ENCODE measurements around the gene PACSIN3. TPM values are rescaled to one million over a fixed set of nuclear protein-coding genes. Genes with fewer than 3 reads are reported as not detected.

The PACSIN3 gene
- polyA plus RNA-seq, 1 experiment, result 15.3 TPM

GRCh38 chr11:47161890-47162289 is 24.3 kb downstream of the PACSIN3 start:
- Histone ChIP-seq H3K27me3 (ENCODE audit: control insufficient read depth, insufficient read depth, low read length) (no peaks in the 10 kb centered on the region), H3K9me3 (ENCODE audit: control insufficient read depth, insufficient read depth, low read length) (no peaks in the 10 kb centered on the region), H3K27ac (ENCODE audit: low read depth, low read length) (peak overlapping the region; percentile 57), H3K4me3 (ENCODE audit: low read depth, low read length) (no peak overlapping the region)
- POLR2A ChIA-PET, result interaction anchor here (1.5 kb wide), 1 partner anchor 11 kb away, joined by 5 read pairs; no protein-coding TSS in a partner anchor
- no peak for DNase-seq (ENCODE audit: low read depth, low spot score)
- CTCF ChIA-PET, result interaction anchor here (0.5 to 2.1 kb wide), 9 partner anchors 9 to 292 kb away, joined by 3 to 16 read pairs (median 7); no protein-coding TSS in a partner anchor
- no peak for TF ChIP-seq CTCF (IDR thresholded peaks at IDR 0.05; ENCODE audit: low read depth, low read length)

GRCh38 chr11:47161134-47161854 is 24.9 kb downstream of the PACSIN3 start:
- ChIA-PET POLR2A (interaction anchor here (0.6 kb wide), 1 partner anchor 241 kb away, joined by 3 read pairs; no protein-coding TSS in a partner anchor), CTCF (interaction anchor here (0.6 to 2.1 kb wide), 10 partner anchors 9 to 404 kb away, joined by 3 to 16 read pairs (median 4); no protein-coding TSS in a partner anchor)
- H3K9me3 ChIP-seq (ENCODE audit: control insufficient read depth, insufficient read depth, low read length), result no peaks in the 10 kb centered on the region
- no peak overlapping the region for H3K4me3 ChIP-seq (ENCODE audit: low read depth, low read length)
- DNase-seq (ENCODE audit: low read depth, low spot score), result no peak
- no peaks in the 10 kb centered on the region for H3K27me3 ChIP-seq (ENCODE audit: control insufficient read depth, insufficient read depth, low read length)
- TF ChIP-seq CTCF (IDR thresholded peaks at IDR 0.05; ENCODE audit: low read depth, low read length), result peak; percentile 89
- no peak overlapping the region for H3K27ac ChIP-seq (ENCODE audit: low read depth, low read length)

GRCh38 chr11:47160753-47161133 is 25.5 kb downstream of the PACSIN3 start:
- DNase-seq (ENCODE audit: low read depth, low spot score), result no peak

GRCh38 chr11:47158242-47158641 is 28.0 kb downstream of the PACSIN3 start:
- no peak for DNase-seq (ENCODE audit: low read depth, low spot score)
- Histone ChIP-seq H3K27ac (ENCODE audit: low read depth, low read length) (no peak overlapping the region), H3K4me3 (ENCODE audit: low read depth, low read length) (no peak overlapping the region), H3K27me3 (ENCODE audit: control insufficient read depth, insufficient read depth, low read length) (no peaks in the 10 kb centered on the region), H3K9me3 (ENCODE audit: control insufficient read depth, insufficient read depth, low read length) (no peaks in the 10 kb centered on the region)
- ChIA-PET POLR2A (no interaction called here), CTCF (interaction anchor here (1.2 kb wide), 1 partner anchor 242 kb away, joined by 5 read pairs; no protein-coding TSS in a partner anchor)
- TF ChIP-seq CTCF (IDR thresholded peaks at IDR 0.05; ENCODE audit: low read depth, low read length), result no peak

More at GRCh38 chr11:47160753-47161133, 25.5 kb downstream of the PACSIN3 start:
- TF ChIP-seq CTCF (IDR thresholded peaks at IDR 0.05; ENCODE audit: low read depth, low read length), result no peak
- ChIA-PET CTCF (interaction anchor here (0.6 to 2.1 kb wide), 10 partner anchors 9 to 404 kb away, joined by 3 to 16 read pairs (median 4); no protein-coding TSS in a partner anchor), POLR2A (interaction anchor here (0.6 kb wide), 1 partner anchor 240 kb away, joined by 3 read pairs; no protein-coding TSS in a partner anchor)
- Histone ChIP-seq H3K9me3 (ENCODE audit: control insufficient read depth, insufficient read depth, low read length) (no peaks in the 10 kb centered on the region), H3K27me3 (ENCODE audit: control insufficient read depth, insufficient read depth, low read length) (no peaks in the 10 kb centered on the region), H3K27ac (ENCODE audit: low read depth, low read length) (no peak overlapping the region), H3K4me3 (ENCODE audit: low read depth, low read length) (no peak overlapping the region)

GRCh38 chr11:47157805-47158204 is 28.4 kb downstream of the PACSIN3 start:
- TF ChIP-seq CTCF (IDR thresholded peaks at IDR 0.05; ENCODE audit: low read depth, low read length), result no peak
- CTCF ChIA-PET, result interaction anchor here (1.2 kb wide), 1 partner anchor 241 kb away, joined by 5 read pairs; no protein-coding TSS in a partner anchor
- no peak overlapping the region for H3K27ac ChIP-seq (ENCODE audit: low read depth, low read length)
- no peaks in the 10 kb centered on the region for H3K27me3 ChIP-seq (ENCODE audit: control insufficient read depth, insufficient read depth, low read length)
- no peak for DNase-seq (ENCODE audit: low read depth, low spot score)
- no peaks in the 10 kb centered on the region for H3K9me3 ChIP-seq (ENCODE audit: control insufficient read depth, insufficient read depth, low read length)
- no peak overlapping the region for H3K4me3 ChIP-seq (ENCODE audit: low read depth, low read length)
- POLR2A ChIA-PET, result no interaction called here

Data from AG04450 (cell line).